Testis (tissue), 3 donors: ENCODE results near the gene MAGI1. TPM values are rescaled to one million over a fixed set of nuclear protein-coding genes. Genes with fewer than 3 reads are reported as not detected.

Source experiments
- DNase-seq: peaks from one replicate; pipeline ENCODE4 v3.0.0-alpha.2; 2019
- H3K27ac ChIP-seq, 2 donors: fragments of 200-600 bp; sonication (generic); one replicate each; pipeline ENCODE4 v1.5.1; 2019
- H3K27me3 ChIP-seq: fragments of 200-600 bp; sonication (generic); one replicate; pipeline ENCODE4 v1.5.1; 2019
- H3K36me3 ChIP-seq: fragments of 200-600 bp; sonication (generic); one replicate; pipeline ENCODE4 v1.5.1; 2017; ENCODE audit warnings: low read depth; ENCODE audit errors: missing control alignments
- H3K4me1 ChIP-seq: fragments of 200-600 bp; sonication (generic); one replicate; pipeline ENCODE4 v1.5.1; 2019
- H3K4me3 ChIP-seq, 2 donors: fragments of 200-600 bp; sonication (generic); one replicate each; pipeline ENCODE4 v1.5.1; 2017 to 2019
- H3K9me3 ChIP-seq: fragments of 200-600 bp; sonication (generic); one replicate; pipeline ENCODE4 v1.5.1; 2017
- POLR2A ChIP-seq: fragments of 450-650 bp; IDR thresholded peaks from one replicate; pipeline ENCODE4 v1.6.1; 2017; ENCODE audit warnings: antibody characterized with exemption, mild to moderate bottlenecking, moderate library complexity
- WGBS, 2 donors: methylation state at CpG; one replicate each; pipeline ENCODE4 v1.1.5; 2018; 5-methylcytosine and 5-hydroxymethylcytosine counted together
- intact Hi-C: fragments of 100-400 bp; cut with DNase I; formaldehyde crosslinking; loops from one replicate; pipeline ENCODE4 v1.15.1; 2023; ENCODE audit warnings: low total_unique reads
- polyA plus RNA-seq: library from polyadenylated mRNA; stranded (reverse); fragments of 350-450 nt; fragmentation: Illumina TruSeq; extraction: RNeasy Lipid Tissue Mini Kit (QIAGEN cat#74804); gene quantifications from one replicate; pipeline ENCODE4 v1.2.3, GENCODE V29; 2014; ENCODE audit warnings: low read depth, low replicate concordance; ENCODE audit not compliant: insufficient read depth
- total RNA-seq, 2 donors: library from RNA; depleted of rRNA; stranded (reverse); fragments of >200 nt; gene quantifications; one replicate each; pipeline ENCODE4 v1.2.3, GENCODE V29; 2016
- TF ChIP-seq, protein P1 (sequence below), 3 experiments: fragments of 450-650 bp in 2 of 3; fragments of 200-600 bp in 1 of 3; sonication (generic) in 1 of 3; IDR thresholded peaks; one replicate each; pipeline ENCODE4 v1.5.1; 2016 to 2019; ENCODE audit warnings: antibody characterized with exemption in 3 of 3, mild to moderate bottlenecking in 2 of 3, moderate library complexity in 1 of 3

The MAGI1 gene
- total and polyA plus RNA-seq, 3 donors from 2014 or later = 55.4 to 60.4 (median 56.1) TPM

DNA sequence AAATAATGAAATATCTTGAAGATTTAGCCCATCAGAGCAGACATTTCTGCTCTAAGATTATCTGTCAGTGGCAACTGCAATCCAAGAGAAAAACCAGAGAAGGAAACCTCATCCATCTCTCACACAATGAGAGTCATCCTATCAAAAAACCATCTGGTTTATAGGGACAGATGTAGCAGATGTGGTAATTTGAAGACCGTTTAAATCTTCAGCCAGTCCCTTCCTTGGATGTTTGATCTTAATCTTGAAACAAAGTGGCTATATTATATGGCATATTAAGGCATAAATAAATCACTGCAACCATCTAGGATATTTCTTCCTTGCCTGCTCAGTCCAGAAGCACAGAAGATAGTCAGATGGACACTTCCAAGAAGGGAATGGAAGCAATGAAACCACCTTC, 305.3 kb downstream of the MAGI1 start:
- no peak for TF ChIP-seq POLR2A
- TF ChIP-seq, protein P1, sequence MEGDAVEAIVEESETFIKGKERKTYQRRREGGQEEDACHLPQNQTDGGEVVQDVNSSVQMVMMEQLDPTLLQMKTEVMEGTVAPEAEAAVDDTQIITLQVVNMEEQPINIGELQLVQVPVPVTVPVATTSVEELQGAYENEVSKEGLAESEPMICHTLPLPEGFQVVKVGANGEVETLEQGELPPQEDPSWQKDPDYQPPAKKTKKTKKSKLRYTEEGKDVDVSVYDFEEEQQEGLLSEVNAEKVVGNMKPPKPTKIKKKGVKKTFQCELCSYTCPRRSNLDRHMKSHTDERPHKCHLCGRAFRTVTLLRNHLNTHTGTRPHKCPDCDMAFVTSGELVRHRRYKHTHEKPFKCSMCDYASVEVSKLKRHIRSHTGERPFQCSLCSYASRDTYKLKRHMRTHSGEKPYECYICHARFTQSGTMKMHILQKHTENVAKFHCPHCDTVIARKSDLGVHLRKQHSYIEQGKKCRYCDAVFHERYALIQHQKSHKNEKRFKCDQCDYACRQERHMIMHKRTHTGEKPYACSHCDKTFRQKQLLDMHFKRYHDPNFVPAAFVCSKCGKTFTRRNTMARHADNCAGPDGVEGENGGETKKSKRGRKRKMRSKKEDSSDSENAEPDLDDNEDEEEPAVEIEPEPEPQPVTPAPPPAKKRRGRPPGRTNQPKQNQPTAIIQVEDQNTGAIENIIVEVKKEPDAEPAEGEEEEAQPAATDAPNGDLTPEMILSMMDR (IDR thresholded peaks at IDR 0.05) = no peak
- H3K4me3 ChIP-seq = no peak overlapping the region
- WGBS, 2 donors = 79 to 95% methylated on average over 1 of the region's 1 CpG
- intact Hi-C loops = no loop called here
- no peak overlapping the region for H3K27ac ChIP-seq
- no peaks in the 10 kb centered on the region for H3K36me3 ChIP-seq
- no peak for DNase-seq
- no peaks in the 10 kb centered on the region for H3K9me3 ChIP-seq
- H3K4me1 ChIP-seq = no peaks in the 10 kb centered on the region
- H3K27me3 ChIP-seq = no peaks in the 10 kb centered on the region

- Histone ChIP-seq H3K27ac (no peak overlapping the region), H3K4me1 (no peaks in the 10 kb centered on the region), H3K27me3 (no peaks in the 10 kb centered on the region), H3K36me3 (no peaks in the 10 kb centered on the region), H3K9me3 (no peaks in the 10 kb centered on the region), H3K4me3 (no peak overlapping the region)
- TF ChIP-seq, protein P1 (IDR thresholded peaks at IDR 0.05) = peak; percentile 51 to 66 (median 56)
- no peak for TF ChIP-seq POLR2A
- intact Hi-C loops = no loop called here
- DNase-seq = peak; percentile 19
- 31% methylated on average over 6 of the region's 6 CpGs for WGBS, 2 donors
Measured at GRCh38 chr3:65732051-65732935, 306.4 kb downstream of the MAGI1 start.

- H3K9me3 ChIP-seq = no peaks in the 10 kb centered on the region
- WGBS, 2 donors = 97 to 98% methylated on average over 7 of the region's 7 CpGs
- H3K27me3 ChIP-seq = no peaks in the 10 kb centered on the region
- H3K4me1 ChIP-seq = no peaks in the 10 kb centered on the region
- no peaks in the 10 kb centered on the region for H3K36me3 ChIP-seq
- no peak overlapping the region for H3K4me3 ChIP-seq
- TF ChIP-seq POLR2A = no peak
- TF ChIP-seq, protein P1 (IDR thresholded peaks at IDR 0.05) = no peak
- intact Hi-C loops = no loop called here
- H3K27ac ChIP-seq = no peak overlapping the region
- no peak for DNase-seq
Measured at GRCh38 chr3:65730449-65730848, 308.3 kb downstream of the MAGI1 start.

GRCh38 chr3:65729973-65730372, 308.7 kb downstream of the MAGI1 start:
- no peak for DNase-seq
- no peak overlapping the region for H3K27ac ChIP-seq
- intact Hi-C loops = no loop called here

More at GRCh38 chr3:65729973-65730372, 308.7 kb downstream of the MAGI1 start:
- Histone ChIP-seq H3K27me3 (no peaks in the 10 kb centered on the region), H3K4me1 (no peaks in the 10 kb centered on the region), H3K9me3 (no peaks in the 10 kb centered on the region), H3K36me3 (no peaks in the 10 kb centered on the region), H3K4me3 (no peak overlapping the region)
- TF ChIP-seq, protein P1 (IDR thresholded peaks at IDR 0.05) = no peak
- no peak for TF ChIP-seq POLR2A
